ENCODE results near the gene PLXDC2.

PLXDC2 gene

GRCh38 chr10:19946245-19946644 is 130.0 kb downstream of the PLXDC2 start:
- no peak for DNase-seq

GRCh38 chr10:19946791-19947190 is 130.6 kb downstream of the PLXDC2 start:
- DNase-seq: no peak

GRCh38 chr10:19947215-19947614 is 131.0 kb downstream of the PLXDC2 start:
- no peak for DNase-seq

- DNase-seq: no peak
These were observed 131.4 kb downstream of the PLXDC2 start for GRCh38 chr10:19947656-19948055.

GRCh38 chr10:19952224-19953010 is 136.2 kb downstream of the PLXDC2 start:
- DNase-seq: peak; percentile 46

GRCh38 chr10:19954601-19955000 is 138.4 kb downstream of the PLXDC2 start:
- no peak for DNase-seq

- DNase-seq: no peak
These were observed 140.3 kb downstream of the PLXDC2 start for GRCh38 chr10:19956516-19957032.

GRCh38 chr10:19958787-19959186 is 142.6 kb downstream of the PLXDC2 start:
- DNase-seq: no peak

GRCh38 chr10:19961076-19962053 is 145.1 kb downstream of the PLXDC2 start:
- no peak for DNase-seq

GRCh38 chr10:19964625-19965024 is 148.4 kb downstream of the PLXDC2 start:
- DNase-seq: no peak

- DNase-seq: peak; percentile 70
These were observed 150.5 kb downstream of the PLXDC2 start for GRCh38 chr10:19966751-19967150.

- DNase-seq: no peak
These were observed 151.7 kb downstream of the PLXDC2 start for GRCh38 chr10:19967981-19968380.

- DNase-seq: no peak
These were observed 152.5 kb downstream of the PLXDC2 start for GRCh38 chr10:19968745-19969144.

- no peak for DNase-seq
These were observed 154.0 kb downstream of the PLXDC2 start for GRCh38 chr10:19970256-19970655.

- no peak for DNase-seq
These were observed 154.5 kb downstream of the PLXDC2 start for GRCh38 chr10:19970717-19971116.

- no peak for DNase-seq
These were observed 155.3 kb downstream of the PLXDC2 start for GRCh38 chr10:19971343-19972052.

- DNase-seq: no peak
These were observed 157.9 kb downstream of the PLXDC2 start for GRCh38 chr10:19974138-19974537.

- no peak for DNase-seq
These were observed 158.3 kb downstream of the PLXDC2 start for GRCh38 chr10:19974554-19974953.

- DNase-seq: no peak
These were observed 160.9 kb downstream of the PLXDC2 start for GRCh38 chr10:19977097-19977521.

- no peak for DNase-seq
These were observed 163.4 kb downstream of the PLXDC2 start for GRCh38 chr10:19979628-19980027.

GRCh38 chr10:19983880-19984565 is 167.8 kb downstream of the PLXDC2 start:
- DNase-seq: no peak

- DNase-seq: no peak
These were observed 169.5 kb downstream of the PLXDC2 start for GRCh38 chr10:19985745-19986144.

Measured in NCI-H446 treated with DMSO at 0.1 percent for 48 hours (cell line).